ENCODE results near the gene GGNBP2.

GGNBP2 gene

DNA sequence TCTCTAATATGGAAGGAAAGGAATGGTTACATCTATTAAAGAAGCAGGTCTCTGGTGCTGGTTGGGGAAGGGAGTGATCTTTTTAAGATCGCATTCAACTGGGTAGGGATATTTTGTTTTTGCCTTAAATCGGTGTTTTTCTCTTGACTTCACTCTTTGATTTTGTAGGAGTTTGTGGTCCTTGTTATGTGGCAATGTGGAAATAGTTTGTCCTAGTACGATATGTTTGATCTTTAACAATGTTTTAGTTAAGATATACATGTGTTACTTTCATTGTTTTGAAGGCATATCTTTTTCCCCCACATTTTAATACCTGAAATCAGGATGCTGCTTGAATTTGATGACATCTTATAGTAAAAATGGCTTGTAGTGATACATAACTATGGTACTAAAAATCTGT is 8.7 kb downstream of the GGNBP2 start:
- no peak for DNase-seq

DNA sequence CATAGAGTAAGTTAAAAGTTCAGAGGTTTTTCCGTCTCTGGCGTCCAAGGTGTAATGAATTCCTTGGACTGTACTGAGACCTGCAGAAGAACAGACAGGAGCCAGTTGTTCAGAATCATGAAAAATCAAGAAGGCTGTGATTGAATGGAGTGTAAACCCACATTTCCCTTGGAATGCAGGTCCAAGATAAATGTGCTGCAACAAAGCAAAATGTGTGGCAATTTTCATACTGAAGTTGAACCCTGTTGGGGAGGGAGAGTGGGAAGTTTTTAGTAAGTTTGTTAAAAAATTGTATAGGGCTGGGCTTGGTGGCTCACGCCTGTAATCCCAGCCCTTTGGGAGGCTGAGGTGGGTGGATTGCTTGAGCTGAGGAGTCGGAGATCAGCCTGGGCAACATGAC is 21.4 kb downstream of the GGNBP2 start:
- DNase-seq = no peak

DNA sequence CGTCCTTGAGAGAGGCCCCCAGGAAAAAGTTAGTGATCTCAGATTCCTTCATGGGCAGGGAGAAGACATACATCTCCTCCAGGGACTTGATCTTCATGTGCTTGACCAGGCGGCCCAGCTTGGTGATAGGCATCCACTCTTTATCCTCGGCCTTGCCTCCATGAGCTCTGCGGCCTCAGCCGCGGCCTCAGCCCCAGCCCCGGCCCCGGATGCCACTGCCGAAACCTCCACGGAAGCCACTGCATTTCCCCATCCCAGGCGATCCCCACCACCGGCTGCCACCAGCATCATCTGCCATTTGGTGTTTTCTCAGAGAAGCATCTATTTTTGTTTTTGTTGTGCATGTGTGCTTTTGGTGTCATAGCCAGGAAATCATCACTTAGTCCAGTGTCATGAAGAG is 30.3 kb downstream of the GGNBP2 start:
- no peak for DNase-seq

DNA sequence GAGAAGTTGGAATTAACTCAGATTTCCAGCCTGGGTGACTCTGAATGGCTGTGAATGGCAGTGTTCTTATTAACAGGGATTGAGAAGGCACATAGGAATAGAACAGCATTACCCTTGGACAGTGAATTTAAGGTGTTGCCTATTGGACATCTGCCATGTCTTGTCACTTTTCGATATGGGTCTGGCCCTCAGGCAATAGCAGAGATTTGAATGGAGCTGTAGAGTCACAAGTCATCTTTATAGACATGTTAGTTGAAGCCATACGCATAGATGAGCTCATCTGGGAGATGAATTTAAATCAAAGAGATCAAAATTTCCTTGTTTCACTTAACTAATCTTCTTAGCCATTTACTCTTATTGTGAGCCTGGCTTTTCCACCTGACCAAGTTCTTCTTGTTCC is 32.1 kb downstream of the GGNBP2 start:
- DNase-seq = no peak

DNA sequence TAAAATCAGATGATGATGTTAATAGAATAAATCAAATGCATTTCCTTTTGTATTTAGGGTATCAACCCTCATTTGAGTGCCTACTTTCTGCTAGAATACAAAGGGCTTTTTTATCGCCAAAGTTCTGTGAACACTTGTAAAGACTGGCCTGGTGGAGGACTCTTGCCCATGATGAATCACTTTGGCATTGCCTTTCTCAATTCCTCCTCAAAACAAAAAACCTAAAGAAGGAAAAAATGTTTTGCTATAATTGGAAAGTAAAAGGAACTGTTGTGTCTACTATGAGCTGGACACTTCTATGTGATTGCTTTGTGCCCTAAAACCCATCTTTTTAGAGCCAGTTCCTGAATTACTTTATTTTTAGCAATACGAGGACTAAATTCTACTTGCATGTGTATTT is 34.0 kb downstream of the GGNBP2 start:
- DNase-seq = no peak

DNA sequence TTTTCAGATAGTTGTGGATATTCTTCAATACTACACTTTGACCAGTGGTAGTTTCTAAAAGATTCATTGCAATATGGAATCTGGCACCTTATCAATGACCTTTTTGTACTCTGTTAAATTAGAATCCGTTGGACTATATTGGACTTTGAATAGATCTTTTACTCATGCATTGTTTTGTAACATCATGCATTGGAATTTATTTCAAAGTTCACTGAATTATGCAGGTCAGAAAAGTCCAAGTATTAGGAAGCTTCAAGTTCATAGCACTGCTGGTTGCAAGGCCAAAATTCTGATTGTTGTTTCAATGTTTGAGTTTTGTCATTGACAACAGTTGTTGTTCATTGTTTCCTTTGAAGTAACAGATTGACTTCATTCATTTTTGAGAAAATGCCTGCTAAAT is 39.1 kb downstream of the GGNBP2 start:
- no peak for DNase-seq

DNA sequence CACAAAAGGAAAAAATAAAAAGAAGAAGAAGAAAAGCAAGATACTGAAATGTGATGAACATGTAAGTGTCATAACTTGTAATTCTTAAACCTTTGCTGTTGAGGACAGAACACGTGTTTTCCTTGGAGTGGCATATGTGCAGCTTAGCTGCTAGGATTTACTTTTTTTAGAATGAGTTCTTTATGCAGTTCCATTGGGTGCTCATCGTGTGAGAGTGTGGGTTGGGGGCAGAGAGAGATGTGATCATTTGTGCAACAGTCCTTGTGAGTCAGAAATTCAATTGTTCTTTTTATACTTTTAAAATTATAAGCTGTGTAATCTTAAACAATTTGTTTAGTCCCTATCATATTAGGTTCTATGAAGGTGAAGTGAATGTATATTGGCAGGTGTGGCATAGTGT is 41.4 kb downstream of the GGNBP2 start:
- no peak for DNase-seq

DNA sequence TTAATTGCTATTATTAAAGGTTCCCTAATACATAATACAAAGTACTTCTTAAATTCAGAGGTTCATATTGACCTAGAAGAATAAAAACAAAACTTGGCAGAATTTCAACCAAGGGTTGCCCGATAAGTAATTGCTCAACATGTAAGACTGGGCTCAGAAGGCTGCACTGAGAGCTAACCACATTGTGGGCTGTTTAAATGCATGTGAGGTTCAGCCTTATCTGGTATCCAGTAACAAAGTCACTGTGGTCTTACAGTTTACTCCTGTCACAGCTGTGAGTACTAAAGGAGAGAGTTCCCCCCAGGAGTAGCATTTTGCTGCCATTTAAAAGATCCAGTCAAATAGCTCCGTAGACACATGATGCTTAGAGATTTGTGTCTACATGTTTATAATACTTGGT is 45.4 kb downstream of the GGNBP2 start:
- no peak for DNase-seq

DNA sequence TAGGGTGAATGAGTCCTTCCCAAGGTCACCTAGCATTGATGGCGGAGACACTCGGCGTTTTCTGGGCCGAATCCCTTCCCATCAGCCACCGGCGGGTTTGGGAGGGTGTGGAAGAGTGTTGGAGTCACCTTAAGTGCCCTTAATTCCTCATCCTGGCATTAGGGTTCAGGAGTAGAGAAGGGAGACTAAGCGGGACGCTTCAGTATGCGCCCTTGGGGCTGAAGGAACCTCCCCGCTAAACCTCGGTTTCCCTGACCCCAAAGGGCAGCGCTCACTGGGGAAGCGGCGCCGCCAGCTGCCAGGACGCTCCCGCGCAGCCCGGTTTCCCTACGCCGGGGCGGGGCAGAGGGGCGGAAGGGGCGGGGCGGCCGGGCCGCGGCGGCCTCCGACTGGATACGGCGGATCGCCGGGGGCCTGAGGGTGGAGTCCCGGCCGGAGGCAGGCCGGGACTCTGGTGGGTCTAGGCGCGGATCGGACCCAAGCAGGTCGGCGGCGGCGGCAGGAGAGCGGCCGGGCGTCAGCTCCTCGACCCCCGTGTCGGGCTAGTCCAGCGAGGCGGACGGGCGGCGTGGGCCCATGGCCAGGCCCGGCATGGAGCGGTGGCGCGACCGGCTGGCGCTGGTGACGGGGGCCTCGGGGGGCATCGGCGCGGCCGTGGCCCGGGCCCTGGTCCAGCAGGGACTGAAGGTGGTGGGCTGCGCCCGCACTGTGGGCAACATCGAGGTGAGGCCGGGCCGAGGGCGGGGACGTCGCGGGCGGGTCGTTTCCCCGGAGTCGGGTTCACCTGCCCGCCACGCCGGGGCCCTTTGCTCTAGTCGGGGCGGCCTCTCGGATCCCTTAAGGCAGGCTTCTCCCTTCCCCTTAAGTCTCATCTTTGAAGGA is 47.0 kb downstream of the GGNBP2 start, which contains the start of gene DHRS11:
Gene DHRS11 (plus strand): TSS at position 446 of the 882 bp plus-strand sequence. CDS start 131 bp downstream, at position 577.
- peak; percentile 80 for DNase-seq

DNA sequence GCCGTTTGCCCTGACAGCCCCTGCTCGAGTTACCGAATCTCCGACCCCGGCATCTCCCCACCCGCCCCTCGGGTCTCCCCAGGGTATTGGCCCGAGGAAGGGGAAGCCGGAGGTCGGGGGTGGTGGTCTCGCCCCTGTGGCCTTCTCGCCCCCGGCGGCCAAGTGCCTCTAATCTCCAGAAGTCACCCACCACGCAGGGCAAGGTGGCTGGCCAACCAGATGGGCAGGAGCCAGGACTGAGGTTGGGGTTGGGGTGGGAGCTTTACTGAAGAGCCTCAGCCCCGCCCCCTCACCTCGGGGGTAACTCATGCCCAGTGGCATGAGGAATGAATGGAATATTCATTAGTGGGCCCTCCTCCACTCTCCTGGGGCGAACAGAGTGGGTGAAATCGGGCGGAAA is 47.6 kb downstream of the GGNBP2 start:
- DNase-seq = peak; percentile 52

DNA sequence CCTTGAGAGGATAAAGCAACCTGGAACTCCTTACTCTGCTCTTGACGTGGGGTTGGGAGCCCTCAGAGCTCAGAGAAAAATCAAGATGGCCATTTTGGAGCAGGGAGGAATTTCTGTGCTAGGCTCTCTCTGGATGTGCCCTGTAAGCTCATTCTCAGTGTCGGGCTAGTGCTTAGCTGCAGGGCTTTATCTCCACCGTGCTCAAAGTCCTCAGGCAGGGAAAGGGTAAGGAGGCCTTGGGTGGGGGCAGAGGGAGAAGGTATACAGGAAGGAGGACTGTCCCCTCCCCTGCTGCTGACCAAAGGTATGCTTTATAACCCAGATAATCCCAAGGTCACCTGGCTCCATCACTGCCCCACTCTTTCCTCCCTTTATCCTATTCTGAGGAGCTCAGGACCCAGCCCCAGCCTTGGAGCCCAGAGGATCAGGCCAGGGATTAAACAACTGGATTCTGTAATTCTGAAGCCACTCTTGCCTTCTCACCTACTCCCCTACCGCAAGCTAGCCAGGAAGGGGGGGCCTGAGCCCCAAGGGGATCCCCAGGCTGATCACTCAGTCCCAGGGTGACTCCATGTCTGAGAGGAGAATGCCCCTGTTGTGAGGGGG is 48.1 kb downstream of the GGNBP2 start:
- no peak for DNase-seq

DNA sequence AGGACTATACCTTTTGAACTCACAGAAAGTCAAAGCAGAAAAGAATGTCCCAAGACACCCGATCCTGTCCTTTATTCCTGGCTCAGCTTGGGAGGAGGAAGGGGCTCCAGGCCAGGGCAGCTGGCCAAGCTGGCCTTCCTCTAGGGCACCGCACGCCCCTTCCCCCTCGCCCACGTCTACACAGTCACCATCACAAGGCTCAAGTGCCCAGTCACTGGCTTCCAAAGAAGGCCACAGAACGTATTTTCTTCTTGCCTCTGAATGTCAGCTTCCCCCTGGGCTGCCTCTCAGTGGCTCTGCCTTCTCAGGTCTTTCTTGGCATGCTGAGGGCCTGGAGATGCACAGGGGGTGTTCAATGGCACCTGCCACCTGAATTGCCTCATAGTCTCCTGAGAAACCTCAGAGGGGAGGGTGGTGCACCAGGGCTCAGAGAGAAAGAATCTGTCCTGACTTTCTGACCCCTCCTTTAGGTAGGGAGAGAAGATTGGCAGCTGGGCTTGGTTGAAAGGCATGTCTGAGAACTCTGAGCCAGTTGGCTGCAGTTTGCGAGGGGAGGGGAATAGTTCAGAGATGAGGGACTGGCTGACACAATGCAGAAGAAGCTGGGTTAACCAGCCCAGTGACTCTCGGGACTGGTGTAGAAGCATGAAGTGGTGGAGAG is 49.1 kb downstream of the GGNBP2 start:
- no peak for DNase-seq

DNA sequence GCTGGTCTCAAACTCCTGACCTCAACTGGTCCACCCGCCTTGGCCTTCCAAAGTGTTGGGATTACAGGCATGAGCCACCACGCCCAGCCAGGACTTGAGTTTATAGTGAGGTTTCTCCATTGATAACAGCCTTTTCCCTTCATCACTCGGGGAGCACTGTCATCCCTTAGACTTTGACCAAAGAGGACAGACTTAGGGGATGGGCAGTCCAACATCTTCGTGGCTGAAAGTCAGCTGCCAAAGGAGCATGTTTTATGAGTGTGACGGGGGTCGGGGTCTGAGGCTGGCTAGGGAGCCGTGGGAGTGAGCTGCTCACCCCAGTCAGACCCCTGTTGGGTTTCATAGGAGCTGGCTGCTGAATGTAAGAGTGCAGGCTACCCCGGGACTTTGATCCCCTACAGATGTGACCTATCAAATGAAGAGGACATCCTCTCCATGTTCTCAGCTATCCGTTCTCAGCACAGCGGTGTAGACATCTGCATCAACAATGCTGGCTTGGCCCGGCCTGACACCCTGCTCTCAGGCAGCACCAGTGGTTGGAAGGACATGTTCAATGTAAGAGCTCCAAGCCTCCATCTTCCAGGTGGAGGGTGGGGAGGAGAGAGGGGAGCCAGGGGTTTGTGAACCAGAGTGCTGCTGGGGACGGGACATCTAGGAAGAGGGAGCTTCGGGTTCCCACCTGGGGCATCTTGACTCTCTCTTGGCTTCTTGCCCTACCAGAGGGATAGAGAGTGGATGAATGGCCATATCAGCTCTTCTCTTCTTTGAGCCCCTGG is 50.1 kb downstream of the GGNBP2 start:
- no peak for DNase-seq

DNA sequence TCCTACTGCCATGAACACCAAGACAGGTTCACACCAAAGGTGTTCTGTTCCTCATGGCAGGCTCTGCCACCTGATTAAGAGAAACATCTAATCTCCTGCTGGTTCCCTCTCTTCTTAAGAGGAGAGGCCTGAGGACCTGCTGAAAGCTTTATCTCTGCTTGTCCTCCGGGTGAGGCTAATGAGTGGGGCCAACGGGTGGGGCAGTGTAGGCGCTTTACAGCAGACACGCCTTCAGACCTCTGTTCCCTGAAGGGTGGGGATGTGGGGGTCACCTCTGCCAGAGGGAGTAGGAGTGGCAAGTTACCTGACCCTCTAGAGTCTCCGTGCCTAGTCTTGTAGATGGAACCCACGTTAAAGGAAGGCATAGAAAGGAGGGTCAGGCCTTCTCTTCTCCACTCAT is 52.5 kb downstream of the GGNBP2 start:
- no peak for DNase-seq

DNA sequence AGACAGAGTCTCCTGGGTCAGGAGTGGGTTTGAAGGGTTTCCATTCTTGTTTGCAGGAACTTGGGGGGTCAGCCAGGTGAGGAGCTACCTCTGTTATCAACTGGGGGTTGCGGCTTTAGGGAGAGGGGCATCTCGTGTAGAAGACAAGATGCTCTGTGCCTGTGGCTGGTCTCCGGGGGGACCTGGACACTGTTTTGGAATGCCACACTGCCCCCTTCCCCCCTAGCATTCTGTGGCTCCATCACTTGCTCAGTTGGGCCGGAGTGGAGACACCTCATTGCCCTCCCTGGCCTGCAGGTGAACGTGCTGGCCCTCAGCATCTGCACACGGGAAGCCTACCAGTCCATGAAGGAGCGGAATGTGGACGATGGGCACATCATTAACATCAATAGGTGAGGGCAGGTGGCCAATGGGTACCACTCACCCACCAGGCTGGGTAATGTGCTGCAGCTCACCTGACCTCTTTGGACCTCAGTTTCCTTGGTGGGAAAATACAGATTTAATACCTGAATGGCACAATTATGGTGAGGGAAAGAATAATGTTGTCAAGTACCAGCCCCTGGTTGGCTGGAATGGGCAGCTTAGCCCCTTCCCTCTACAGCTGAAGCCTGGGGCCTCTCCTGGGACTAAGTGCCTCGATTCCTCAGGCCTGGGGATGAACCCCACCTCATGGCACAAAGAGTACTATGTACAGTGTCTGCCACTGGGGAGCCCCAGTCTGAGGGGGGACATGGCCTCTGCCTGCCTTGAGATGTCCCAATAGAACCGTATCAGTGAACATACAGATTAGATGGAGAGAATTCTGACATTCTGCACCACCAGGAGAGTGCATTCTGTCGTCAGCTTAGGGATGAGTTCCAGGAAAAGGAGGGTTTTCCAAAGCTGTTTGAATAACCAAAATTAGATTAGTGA is 53.4 kb downstream of the GGNBP2 start:
- no peak for DNase-seq

DNA sequence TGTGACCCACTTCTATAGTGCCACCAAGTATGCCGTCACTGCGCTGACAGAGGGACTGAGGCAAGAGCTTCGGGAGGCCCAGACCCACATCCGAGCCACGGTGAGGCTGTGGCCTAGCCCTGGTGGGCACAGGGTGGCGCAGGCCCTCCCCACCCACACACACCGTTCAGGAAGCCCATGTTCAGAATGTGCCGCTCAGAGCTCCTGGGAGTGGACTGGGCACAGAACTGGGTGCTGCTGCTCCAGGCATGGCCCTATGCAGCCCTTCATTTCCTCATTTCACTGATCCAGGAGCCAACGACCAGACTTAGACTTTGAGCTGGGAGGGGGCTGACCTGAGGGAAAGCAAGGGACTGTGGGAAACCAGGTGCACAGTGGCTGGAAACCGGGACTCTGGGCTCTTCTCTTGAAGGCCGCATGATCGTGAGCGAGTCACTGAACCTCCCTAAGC is 54.3 kb downstream of the GGNBP2 start:
- no peak for DNase-seq

DNA sequence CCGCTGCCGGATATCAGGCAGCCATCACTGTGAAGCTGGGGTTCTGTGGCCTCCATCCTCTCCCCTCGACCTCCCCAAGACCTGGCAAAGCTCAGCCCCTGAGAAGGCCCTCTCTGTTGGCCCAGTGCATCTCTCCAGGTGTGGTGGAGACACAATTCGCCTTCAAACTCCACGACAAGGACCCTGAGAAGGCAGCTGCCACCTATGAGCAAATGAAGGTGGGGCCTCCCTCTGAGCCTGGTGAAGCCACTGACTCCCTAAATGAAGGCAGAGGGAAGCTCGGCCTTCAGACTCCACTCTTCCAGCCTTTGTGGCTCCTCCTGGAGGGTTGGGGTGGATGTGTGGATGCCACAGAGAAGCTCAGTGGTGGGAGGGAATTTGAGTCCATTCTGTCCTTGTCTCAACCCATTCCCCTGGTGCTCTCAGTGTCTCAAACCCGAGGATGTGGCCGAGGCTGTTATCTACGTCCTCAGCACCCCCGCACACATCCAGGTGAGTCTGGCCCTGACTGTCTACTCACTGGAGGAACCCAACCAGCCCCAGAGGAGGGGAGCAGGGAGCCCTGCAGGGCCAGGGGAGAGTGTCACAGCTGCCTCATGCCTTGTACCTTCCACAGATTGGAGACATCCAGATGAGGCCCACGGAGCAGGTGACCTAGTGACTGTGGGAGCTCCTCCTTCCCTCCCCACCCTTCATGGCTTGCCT is 55.0 kb downstream of the GGNBP2 start:
- no peak for DNase-seq

DNA sequence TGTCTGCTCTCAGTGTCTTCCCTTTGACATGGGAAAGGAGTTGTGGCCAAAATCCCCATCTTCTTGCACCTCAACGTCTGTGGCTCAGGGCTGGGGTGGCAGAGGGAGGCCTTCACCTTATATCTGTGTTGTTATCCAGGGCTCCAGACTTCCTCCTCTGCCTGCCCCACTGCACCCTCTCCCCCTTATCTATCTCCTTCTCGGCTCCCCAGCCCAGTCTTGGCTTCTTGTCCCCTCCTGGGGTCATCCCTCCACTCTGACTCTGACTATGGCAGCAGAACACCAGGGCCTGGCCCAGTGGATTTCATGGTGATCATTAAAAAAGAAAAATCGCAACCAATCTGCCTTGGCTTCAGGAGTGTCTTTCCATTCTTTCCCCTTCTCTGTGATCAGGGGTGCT is 55.7 kb downstream of the GGNBP2 start:
- DNase-seq = no peak

DNA sequence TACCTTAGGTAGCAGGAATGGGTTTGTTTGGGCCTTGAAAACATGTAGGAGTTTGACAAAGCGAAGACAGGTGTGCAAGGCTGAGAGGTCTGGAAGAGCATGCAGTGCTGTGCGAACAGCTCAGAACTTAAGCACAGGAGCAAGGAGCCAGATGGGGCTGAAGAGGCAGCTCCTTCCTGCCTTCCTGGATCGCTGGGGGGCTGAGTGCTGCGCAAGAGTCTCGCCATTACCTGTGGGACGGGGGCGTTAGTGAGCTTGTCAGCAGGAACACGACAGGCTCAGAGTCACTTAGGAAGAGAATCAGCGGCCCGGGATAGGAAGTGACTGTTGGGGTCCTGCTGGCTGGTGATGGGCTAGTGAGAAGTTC is 56.2 kb downstream of the GGNBP2 start:
- no peak for DNase-seq

DNA sequence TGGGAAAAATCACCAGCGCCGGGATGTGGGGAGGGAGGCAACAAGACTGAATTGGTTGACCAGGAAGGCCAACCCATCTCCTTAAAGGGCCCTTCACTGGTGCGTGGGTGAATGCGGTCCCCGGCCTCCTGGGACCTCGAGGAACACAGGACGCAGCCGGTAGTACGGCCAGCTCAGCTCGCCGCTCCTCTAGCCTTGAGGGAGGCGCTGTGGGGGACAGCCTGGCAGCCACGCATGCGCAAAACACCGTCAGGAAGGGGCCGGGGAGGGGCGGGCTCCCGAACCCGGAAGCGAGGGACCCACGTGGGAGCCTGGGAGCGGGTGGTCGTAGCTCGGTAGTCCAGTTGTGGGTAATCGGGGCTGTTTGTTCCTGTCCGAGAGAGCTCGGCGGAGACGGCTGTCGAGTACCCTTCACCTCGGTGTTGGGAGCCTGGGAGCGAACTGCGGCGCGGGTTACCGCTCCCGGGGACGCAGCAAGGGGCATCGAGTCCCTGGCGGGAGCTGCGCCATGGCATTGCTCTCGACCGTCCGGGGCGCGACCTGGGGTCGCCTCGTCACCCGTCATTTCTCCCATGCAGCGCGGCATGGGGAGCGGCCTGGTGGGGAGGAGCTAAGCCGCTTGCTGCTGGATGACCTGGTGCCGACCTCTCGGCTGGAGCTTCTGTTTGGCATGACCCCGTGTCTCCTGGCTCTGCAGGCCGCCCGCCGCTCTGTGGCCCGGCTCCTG is 56.7 kb downstream of the GGNBP2 start, which contains the start of gene MRM1:
Gene MRM1 (plus strand): TSS at position 281 of the 727 bp plus-strand sequence. CDS start 228 bp downstream, at position 509.
- peak; percentile 91 for DNase-seq
